OCI-LY7 (cell line): ENCODE results near the gene ITGB4.

ENCODE experiments used
- EZH2phosphoT487 ChIP-seq: fragments of 200-600 bp; sonication (generic); IDR thresholded peaks from 2 replicates; pipeline ENCODE4 v1.6.1; 2018; ENCODE audit warnings: low read depth, borderline replicate concordance, mild to moderate bottlenecking, mixed run types, antibody characterized with exemption, low read length, moderate library complexity, mixed read lengths
- TF ChIP-seq, protein P1 (sequence below): fragments of 200-600 bp; sonication (generic); conservative IDR thresholded peaks from 2 replicates; pipeline ENCODE4 v1.5.1; 2014; ENCODE audit warnings: mild to moderate bottlenecking, antibody characterized with exemption, low read length, moderate library complexity, mixed read lengths

DNA sequence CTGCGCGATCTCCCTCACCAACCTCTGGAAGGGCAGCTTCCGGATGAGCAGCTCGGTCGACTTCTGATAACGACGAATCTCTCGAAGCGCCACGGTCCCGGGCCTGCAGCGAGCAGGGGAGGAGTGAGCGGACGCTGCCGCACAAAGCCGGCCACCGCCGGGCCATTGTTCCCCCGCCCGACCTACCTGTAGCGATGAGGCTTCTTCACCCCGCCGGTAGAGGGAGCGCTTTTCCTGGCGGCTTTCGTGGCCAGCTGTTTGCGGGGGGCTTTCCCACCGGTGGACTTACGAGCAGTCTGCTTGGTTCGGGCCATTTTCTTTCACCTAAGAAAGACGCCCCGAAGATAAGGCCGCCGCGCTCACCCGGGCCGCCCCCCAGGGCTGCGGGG is 57.6 kb downstream of the ITGB4 start:
- TF ChIP-seq, protein P1, sequence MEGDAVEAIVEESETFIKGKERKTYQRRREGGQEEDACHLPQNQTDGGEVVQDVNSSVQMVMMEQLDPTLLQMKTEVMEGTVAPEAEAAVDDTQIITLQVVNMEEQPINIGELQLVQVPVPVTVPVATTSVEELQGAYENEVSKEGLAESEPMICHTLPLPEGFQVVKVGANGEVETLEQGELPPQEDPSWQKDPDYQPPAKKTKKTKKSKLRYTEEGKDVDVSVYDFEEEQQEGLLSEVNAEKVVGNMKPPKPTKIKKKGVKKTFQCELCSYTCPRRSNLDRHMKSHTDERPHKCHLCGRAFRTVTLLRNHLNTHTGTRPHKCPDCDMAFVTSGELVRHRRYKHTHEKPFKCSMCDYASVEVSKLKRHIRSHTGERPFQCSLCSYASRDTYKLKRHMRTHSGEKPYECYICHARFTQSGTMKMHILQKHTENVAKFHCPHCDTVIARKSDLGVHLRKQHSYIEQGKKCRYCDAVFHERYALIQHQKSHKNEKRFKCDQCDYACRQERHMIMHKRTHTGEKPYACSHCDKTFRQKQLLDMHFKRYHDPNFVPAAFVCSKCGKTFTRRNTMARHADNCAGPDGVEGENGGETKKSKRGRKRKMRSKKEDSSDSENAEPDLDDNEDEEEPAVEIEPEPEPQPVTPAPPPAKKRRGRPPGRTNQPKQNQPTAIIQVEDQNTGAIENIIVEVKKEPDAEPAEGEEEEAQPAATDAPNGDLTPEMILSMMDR, result peak; percentile 90
- TF ChIP-seq EZH2phosphoT487, result no peak
